KMS-11 (cell line): Measurements from ENCODE around the gene SASH3.

ENCODE experiments used
- H2AFZ ChIP-seq: fragments of 200-600 bp; sonication (generic); 2 replicates; pipeline ENCODE4 v1.6.1; 2016; ENCODE audit warnings: antibody characterized with exemption, mixed run types, low read depth
- H3K27ac ChIP-seq: fragments of 200-600 bp; sonication (generic); 2 replicates; pipeline ENCODE4 v1.6.1; 2016; ENCODE audit warnings: mild to moderate bottlenecking, mixed run types
- H3K27me3 ChIP-seq: fragments of 200-600 bp; sonication (generic); 2 replicates; pipeline ENCODE4 v1.6.1; 2017; ENCODE audit warnings: mild to moderate bottlenecking, low read depth, mixed run types, moderate library complexity; ENCODE audit not compliant: insufficient read depth
- H3K36me3 ChIP-seq: fragments of 200-600 bp; sonication (generic); 2 replicates; pipeline ENCODE4 v1.6.1; 2017; ENCODE audit warnings: mild to moderate bottlenecking, mixed run types; ENCODE audit not compliant: insufficient read depth
- H3K4me1 ChIP-seq: fragments of 200-600 bp; sonication (generic); 2 replicates; pipeline ENCODE4 v1.6.1; 2016; ENCODE audit warnings: mild to moderate bottlenecking, low read depth, mixed run types; ENCODE audit not compliant: poor library complexity, severe bottlenecking
- H3K4me2 ChIP-seq: fragments of 200-600 bp; sonication (generic); 2 replicates; pipeline ENCODE4 v1.7.0; 2016; ENCODE audit warnings: mild to moderate bottlenecking, mixed run types
- H3K4me3 ChIP-seq: fragments of 200-600 bp; sonication (generic); IDR thresholded peaks from 2 replicates; pipeline ENCODE4 v1.6.1; 2017; ENCODE audit warnings: low read depth, low read length, mixed read lengths; ENCODE audit not compliant: insufficient read depth
- H3K79me2 ChIP-seq: fragments of 200-600 bp; sonication (generic); 2 replicates; pipeline ENCODE4 v1.6.1; 2016; ENCODE audit warnings: low read depth, mixed run types; ENCODE audit not compliant: insufficient read depth
- H3K9ac ChIP-seq: fragments of 200-600 bp; sonication (generic); 2 replicates; pipeline ENCODE4 v1.6.1; 2016; ENCODE audit warnings: mild to moderate bottlenecking, mixed run types
- H4K20me1 ChIP-seq: fragments of 200-600 bp; sonication (generic); 2 replicates; pipeline ENCODE4 v1.6.1; 2016; ENCODE audit warnings: mild to moderate bottlenecking, mixed run types; ENCODE audit not compliant: insufficient read depth
- TF ChIP-seq, protein P1 (sequence below): fragments of 200-600 bp; sonication (generic); conservative IDR thresholded peaks from 2 replicates; pipeline ENCODE4 v1.6.1; 2017; ENCODE audit warnings: low read depth, mild to moderate bottlenecking, antibody characterized with exemption, low read length, moderate library complexity, mixed read lengths

Gene SASH3

DNA sequence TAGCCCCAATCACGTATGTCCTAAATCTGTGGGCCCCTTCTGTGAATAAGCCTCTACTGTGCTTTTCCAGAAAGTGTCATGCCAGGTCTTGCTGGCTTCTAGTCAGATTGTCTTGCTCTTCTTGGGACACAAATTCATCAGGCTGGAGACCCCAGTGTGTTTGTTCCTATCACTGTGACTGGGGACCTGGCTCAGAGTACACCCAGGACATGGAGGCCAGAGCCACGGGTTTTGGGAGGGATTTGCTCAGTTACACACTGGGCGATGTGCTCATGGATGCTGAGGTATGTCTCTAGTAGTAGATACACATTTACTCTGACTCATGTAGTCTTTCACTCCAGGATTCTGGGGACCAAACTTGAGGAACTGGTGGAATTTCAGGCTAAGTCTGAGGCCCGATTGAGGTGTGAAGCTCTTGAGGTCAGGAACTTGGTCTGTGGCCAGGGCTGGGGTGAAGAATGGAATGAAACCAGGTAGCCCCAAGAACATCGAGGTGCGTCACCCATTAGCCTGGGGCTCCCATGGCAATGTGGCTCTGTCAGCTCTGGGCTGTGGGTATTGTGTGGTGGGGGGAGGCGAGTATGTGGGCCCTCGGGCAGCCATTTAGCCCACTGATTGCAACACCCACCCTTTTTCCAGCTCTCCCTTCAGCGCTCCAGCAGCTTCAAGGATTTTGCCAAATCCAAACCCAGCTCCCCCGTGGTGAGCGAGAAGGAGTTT lies 7.7 kb downstream of the SASH3 start:
- no peaks in the 10 kb centered on the region for H3K36me3 ChIP-seq
- peaks cover 3% of the 10 kb centered on the region for H3K4me1 ChIP-seq
- no peak overlapping the region for H3K4me3 ChIP-seq
- H3K79me2 ChIP-seq = no peaks in the 10 kb centered on the region
- H3K27ac ChIP-seq = no peak overlapping the region
- TF ChIP-seq, protein P1, sequence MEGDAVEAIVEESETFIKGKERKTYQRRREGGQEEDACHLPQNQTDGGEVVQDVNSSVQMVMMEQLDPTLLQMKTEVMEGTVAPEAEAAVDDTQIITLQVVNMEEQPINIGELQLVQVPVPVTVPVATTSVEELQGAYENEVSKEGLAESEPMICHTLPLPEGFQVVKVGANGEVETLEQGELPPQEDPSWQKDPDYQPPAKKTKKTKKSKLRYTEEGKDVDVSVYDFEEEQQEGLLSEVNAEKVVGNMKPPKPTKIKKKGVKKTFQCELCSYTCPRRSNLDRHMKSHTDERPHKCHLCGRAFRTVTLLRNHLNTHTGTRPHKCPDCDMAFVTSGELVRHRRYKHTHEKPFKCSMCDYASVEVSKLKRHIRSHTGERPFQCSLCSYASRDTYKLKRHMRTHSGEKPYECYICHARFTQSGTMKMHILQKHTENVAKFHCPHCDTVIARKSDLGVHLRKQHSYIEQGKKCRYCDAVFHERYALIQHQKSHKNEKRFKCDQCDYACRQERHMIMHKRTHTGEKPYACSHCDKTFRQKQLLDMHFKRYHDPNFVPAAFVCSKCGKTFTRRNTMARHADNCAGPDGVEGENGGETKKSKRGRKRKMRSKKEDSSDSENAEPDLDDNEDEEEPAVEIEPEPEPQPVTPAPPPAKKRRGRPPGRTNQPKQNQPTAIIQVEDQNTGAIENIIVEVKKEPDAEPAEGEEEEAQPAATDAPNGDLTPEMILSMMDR = no peak
- H3K9ac ChIP-seq = no peak overlapping the region
- H3K27me3 ChIP-seq = no peaks in the 10 kb centered on the region
- H3K4me2 ChIP-seq = no peak overlapping the region
- no peaks in the 10 kb centered on the region for H4K20me1 ChIP-seq
- no peak overlapping the region for H2AFZ ChIP-seq

DNA sequence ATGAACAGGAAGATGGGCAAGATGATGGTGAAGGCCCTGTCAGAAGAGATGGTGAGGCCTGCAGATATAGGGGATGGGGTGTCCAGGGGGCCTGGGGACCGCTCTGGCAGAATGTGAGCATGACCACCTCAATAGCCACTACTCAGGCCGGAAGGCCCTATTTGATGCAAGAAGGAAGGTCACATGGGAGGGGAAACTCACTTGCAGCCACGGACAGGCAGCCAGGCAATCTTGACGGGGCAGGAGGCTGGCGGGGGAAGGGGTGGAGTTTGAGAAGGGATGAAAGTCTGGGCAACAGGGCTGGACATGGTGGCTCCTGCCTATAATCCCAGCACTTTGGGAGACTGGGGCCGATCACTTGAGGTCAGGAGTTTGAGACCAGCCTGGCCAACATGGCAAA lies 8.8 kb downstream of the SASH3 start:
- TF ChIP-seq, protein P1 = no peak
- Histone ChIP-seq H3K4me3 (no peak overlapping the region), H2AFZ (no peak overlapping the region), H3K4me2 (no peak overlapping the region), H3K27ac (no peak overlapping the region), H3K4me1 (peaks cover 3% of the 10 kb centered on the region), H3K9ac (no peak overlapping the region), H3K27me3 (no peaks in the 10 kb centered on the region), H4K20me1 (no peaks in the 10 kb centered on the region), H3K36me3 (no peaks in the 10 kb centered on the region), H3K79me2 (no peaks in the 10 kb centered on the region)

DNA sequence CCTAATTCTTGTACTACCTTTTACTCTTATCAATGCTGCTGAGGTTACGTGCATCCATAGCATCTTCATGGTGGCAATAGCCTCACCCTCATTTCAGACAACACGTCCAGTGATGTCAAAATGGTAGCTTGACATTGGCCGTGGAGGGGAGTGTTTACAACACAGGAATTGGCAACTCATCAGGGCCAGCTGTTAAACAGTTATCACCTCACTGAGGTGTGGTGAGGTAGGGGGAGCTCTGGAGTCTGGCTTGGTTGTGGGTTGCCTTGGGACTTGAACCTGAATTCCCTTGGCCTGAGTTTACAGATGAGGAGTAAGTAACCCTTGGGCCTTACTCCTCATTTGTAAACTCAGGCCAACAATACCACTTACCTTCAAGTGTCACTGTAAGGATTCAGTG lies 10.4 kb downstream of the SASH3 start:
- no peak overlapping the region for H3K4me3 ChIP-seq
- no peak overlapping the region for H3K9ac ChIP-seq
- H3K36me3 ChIP-seq = no peaks in the 10 kb centered on the region
- no peaks in the 10 kb centered on the region for H4K20me1 ChIP-seq
- no peaks in the 10 kb centered on the region for H3K27me3 ChIP-seq
- H3K27ac ChIP-seq = no peak overlapping the region
- H3K4me1 ChIP-seq = peaks cover 3% of the 10 kb centered on the region
- no peak overlapping the region for H2AFZ ChIP-seq
- H3K4me2 ChIP-seq = no peak overlapping the region
- no peaks in the 10 kb centered on the region for H3K79me2 ChIP-seq
- TF ChIP-seq, protein P1 = no peak

DNA sequence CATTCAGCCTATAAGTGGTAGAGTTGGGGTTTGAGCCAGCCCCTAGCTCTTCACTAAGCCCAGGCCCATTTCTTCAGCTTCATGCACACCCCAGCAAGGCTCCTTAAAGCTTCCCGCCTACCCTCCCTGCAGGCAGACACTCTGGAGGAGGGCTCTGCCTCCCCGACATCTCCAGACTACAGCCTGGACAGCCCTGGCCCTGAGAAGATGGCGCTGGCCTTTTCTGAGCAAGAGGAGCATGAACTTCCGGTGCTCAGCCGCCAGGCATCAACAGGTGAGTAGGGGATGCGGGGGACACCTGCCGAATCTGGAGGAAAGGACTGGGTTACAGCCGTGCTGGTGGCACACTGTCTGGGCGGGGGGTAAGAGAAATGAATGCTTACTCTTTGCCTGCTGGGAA lies 11.1 kb downstream of the SASH3 start:
- H3K36me3 ChIP-seq = no peaks in the 10 kb centered on the region
- TF ChIP-seq, protein P1 = no peak
- H4K20me1 ChIP-seq = no peaks in the 10 kb centered on the region
- peaks cover 3% of the 10 kb centered on the region for H3K4me1 ChIP-seq
- H2AFZ ChIP-seq = no peak overlapping the region
- no peaks in the 10 kb centered on the region for H3K79me2 ChIP-seq
- H3K27ac ChIP-seq = no peak overlapping the region
- no peak overlapping the region for H3K4me2 ChIP-seq
- no peaks in the 10 kb centered on the region for H3K27me3 ChIP-seq
- H3K9ac ChIP-seq = no peak overlapping the region
- no peak overlapping the region for H3K4me3 ChIP-seq
